Heart right ventricle (tissue), 16 donors: ENCODE results near the gene SLC26A9. TPM values are rescaled to one million over a fixed set of nuclear protein-coding genes. Genes with fewer than 3 reads are reported as not detected.

Experiments
- ATAC-seq, 8 donors: fragments of 200-7000 bp; cut with Tn5 transposase; one replicate each; pipeline ENCODE4 v1.9.1; 2020; ENCODE audit warnings: mild to moderate bottlenecking in 8 of 8, moderate library complexity in 8 of 8, moderate number of reproducible peaks in 1 of 8
- DNase-seq, 2 donors: peaks; one replicate each; pipeline ENCODE4 v3.0.0-alpha.2; 2020
- H3K27ac ChIP-seq, 10 donors: fragments of 200-600 bp; sonication (generic) in 2 of 10; one replicate each; pipeline versions ENCODE4 v1.5.0 to v1.8.0; 2020 to 2022; ENCODE audit warnings: mild to moderate bottlenecking in 3 of 10
- H3K27me3 ChIP-seq, 7 donors: fragments of 200-600 bp; one replicate each; pipeline ENCODE4 v1.8.0; 2021 to 2022; ENCODE audit warnings: mild to moderate bottlenecking in 2 of 7
- H3K36me3 ChIP-seq, 9 donors: fragments of 200-600 bp; sonication (generic) in 1 of 9; one replicate each; pipeline versions ENCODE4 v1.5.0 to v1.8.0; 2020 to 2022; ENCODE audit warnings: mild to moderate bottlenecking in 2 of 9
- H3K4me1 ChIP-seq, 9 donors: fragments of 200-600 bp; sonication (generic) in 1 of 9; one replicate each; pipeline versions ENCODE4 v1.5.0 to v1.8.0; 2020 to 2022; ENCODE audit warnings: mild to moderate bottlenecking in 4 of 9
- H3K4me3 ChIP-seq, 10 donors: fragments of 200-600 bp; sonication (generic) in 2 of 10; one replicate each; pipeline versions ENCODE4 v1.5.0 to v1.8.0; 2020 to 2022; ENCODE audit warnings: mild to moderate bottlenecking in 7 of 10, moderate library complexity in 2 of 10
- H3K9me3 ChIP-seq, 11 donors: fragments of 200-600 bp in 10 of 11; sonication (generic) in 2 of 11; one replicate each; pipeline versions ENCODE4 v1.5.0 to v1.8.0; 2013 to 2022; ENCODE audit warnings: mild to moderate bottlenecking in 2 of 11, control low read depth in 1 of 11, moderate library complexity in 1 of 11
- WGBS, 2 donors: extraction: QIAGEN DNeasy Blood & Tissue Kit; methylation state at CpG; one replicate each; pipeline ENCODE4 v1.1.7; 2013; ENCODE audit warnings: inconsistent platforms in 1 of 2; 5-methylcytosine and 5-hydroxymethylcytosine counted together
- intact Hi-C, 10 donors: fragments of 100-400 bp; cut with DNase I; formaldehyde crosslinking; loops; one replicate each; pipeline versions ENCODE4 v1.11.1 to v1.14.2; 2022
- polyA plus RNA-seq, 2 donors: library from polyadenylated mRNA; stranded (reverse); fragments of 200-250 nt; gene quantifications; one replicate each; pipeline ENCODE4 v1.2.3, GENCODE V29; 2013
- total RNA-seq, 10 donors: library from RNA; stranded (reverse); fragmentation: NEBNext Ultra II Directional in 3 of 10; extraction: Animal tissue kit (Norgen Biotek cat#: 25700) in 3 of 10; gene quantifications; one replicate each; pipeline versions ENCODE4 v1.2.1 to v1.2.4, GENCODE V29; 2021 to 2023
- TF ChIP-seq, protein P1 (sequence below), 9 donors: fragments of 200-600 bp; sonication (generic) in 2 of 9; IDR thresholded peaks; one replicate each; pipeline versions ENCODE4 v1.5.0 to v1.8.0; 2021 to 2022; ENCODE audit warnings: antibody characterized with exemption in 9 of 9, mild to moderate bottlenecking in 5 of 9, moderate library complexity in 1 of 9
- donor health status: Arrhythmogenic right ventricular cardiomyopathy.
- donor health status: ischemic (EF 13 %, LVEDD 7.1; RV severe dilation, severe dysfunction).
- donor health status: healthy with polysubstance abuse.
- donor health status: DM: no; HTN: yes; CAD: no.
- donor health status: DM: no; HTN: no; CAD: no.
- donor health status: ischemic (EF 25% LVEDD 6.9; RV normal size, moderate dysfunction).
- donor health status: ischemic (EF 25% LVEDD 5.7; RV mildly dilated, moderate dysfunction).
- donor health status: healthy.
- donor health status: DM: yes; HTN: yes; CAD: no.
- donor health status: Ischemic cardiomyopathy.
- donor health status: ischemic (EF 35%, LVEDD 5.7; RV mildly dilated, moderate dysfunction).
- donor health status: nonischemic (EF 11% LVEDD 7.7; RV severe dilation, severe dysfunction).
- donor health status: DM: yes; HTN: yes; CAD: no.
- donor health status: PGD.
- donor health status: ischemic (EF 29% LVEDD 5.4; RV normal size, mild dysfunction).
- donor health status: nonischemic (EF 23%, LVEDD 6.1; RV moderate dilation, normal function).

Gene SLC26A9
- total and polyA plus RNA-seq, 12 donors = 3.3 to 41.1 (median 12.7) TPM

DNA sequence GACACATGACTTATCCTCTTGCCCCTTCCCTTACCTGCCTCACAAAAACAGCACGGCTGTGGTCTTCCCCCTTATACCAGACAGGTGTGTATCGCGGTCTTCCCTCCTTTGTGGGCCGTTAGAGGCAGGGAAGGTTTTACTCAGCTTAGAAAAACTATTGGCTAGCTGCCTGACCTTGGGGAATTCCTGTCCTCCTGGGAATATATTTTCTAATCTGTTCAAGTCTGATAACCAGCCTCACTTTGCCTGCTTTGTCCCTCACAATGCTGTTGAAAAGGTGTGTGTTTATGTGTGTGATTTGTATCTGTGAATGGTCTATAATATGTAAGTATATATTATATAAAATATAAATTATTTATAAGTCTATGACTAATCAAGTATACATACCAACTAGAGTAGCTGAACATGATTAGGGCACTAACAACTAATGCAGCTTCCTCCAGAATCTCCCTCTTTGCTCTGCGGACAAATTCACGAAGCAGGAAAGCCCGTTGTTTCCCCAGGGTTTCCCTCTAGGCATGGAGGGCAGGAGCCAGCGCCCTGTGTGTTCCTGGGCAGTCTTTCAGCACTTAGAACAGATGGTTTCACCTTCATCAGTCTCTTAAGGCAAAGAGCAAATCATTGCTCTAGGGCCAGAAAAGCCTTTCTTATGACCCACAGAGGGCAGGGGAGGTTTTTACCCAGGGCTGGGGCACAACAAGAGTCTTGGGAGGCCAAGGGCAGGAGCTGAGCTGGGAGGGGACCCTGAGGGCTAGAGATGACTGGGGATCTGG, 25.6 kb downstream of the SLC26A9 start:
- no peaks in the 10 kb centered on the region for H3K9me3 ChIP-seq
- TF ChIP-seq, protein P1, sequence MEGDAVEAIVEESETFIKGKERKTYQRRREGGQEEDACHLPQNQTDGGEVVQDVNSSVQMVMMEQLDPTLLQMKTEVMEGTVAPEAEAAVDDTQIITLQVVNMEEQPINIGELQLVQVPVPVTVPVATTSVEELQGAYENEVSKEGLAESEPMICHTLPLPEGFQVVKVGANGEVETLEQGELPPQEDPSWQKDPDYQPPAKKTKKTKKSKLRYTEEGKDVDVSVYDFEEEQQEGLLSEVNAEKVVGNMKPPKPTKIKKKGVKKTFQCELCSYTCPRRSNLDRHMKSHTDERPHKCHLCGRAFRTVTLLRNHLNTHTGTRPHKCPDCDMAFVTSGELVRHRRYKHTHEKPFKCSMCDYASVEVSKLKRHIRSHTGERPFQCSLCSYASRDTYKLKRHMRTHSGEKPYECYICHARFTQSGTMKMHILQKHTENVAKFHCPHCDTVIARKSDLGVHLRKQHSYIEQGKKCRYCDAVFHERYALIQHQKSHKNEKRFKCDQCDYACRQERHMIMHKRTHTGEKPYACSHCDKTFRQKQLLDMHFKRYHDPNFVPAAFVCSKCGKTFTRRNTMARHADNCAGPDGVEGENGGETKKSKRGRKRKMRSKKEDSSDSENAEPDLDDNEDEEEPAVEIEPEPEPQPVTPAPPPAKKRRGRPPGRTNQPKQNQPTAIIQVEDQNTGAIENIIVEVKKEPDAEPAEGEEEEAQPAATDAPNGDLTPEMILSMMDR (IDR thresholded peaks at IDR 0.05) = no peak
- intact Hi-C loops = loop anchor here (2.0 to 10.0 kb wide), 10 partner anchors 59 to 253 kb away; partner anchors contain the start of gene SLC41A1 (in 4 of the 10)
- 29 to 34% methylated on average over 8 of the region's 8 CpGs for WGBS, 2 donors
- ATAC-seq (no peak), DNase-seq (no peak)
- H3K36me3 ChIP-seq = no peaks in the 10 kb centered on the region
- no peak overlapping the region for H3K4me3 ChIP-seq
- no peaks in the 10 kb centered on the region for H3K27me3 ChIP-seq
- H3K4me1 ChIP-seq = peaks cover 7 to 83% (median 46%) of the 10 kb centered on the region in 9 donors
- peak overlapping the region; percentile 60 to 90 (median 80) for H3K27ac ChIP-seq

DNA sequence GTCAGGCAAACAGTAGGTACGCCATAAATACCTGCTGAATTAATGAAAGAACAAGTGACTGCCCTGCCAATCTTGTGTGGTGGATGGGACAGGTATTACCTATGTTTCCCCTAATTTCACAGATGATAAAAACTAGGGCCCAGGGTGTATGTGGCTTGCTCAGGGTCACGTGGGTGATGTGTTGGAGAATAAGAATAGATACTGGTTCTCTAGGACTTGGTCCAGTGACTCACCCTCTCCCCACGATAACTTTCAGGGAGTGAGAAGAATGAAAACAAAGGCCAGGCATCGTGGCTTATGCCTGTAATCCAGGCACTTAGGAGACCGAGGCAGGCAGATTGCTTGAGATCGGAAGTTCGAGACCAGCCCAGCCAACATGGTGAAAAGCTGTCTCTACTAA, 26.7 kb downstream of the SLC26A9 start:
- DNase-seq (no peak), ATAC-seq (peak in 1 of 8 donors; percentile 11)
- H3K4me3 ChIP-seq = no peak overlapping the region
- WGBS, 2 donors = 60 to 72% methylated on average over 7 of the region's 7 CpGs
- no peaks in the 10 kb centered on the region for H3K36me3 ChIP-seq
- no peaks in the 10 kb centered on the region for H3K9me3 ChIP-seq
- TF ChIP-seq, protein P1 (IDR thresholded peaks at IDR 0.05) = no peak
- no peaks in the 10 kb centered on the region for H3K27me3 ChIP-seq
- intact Hi-C loops = loop anchor here in 9 of 10 donors (5.0 to 10.0 kb wide), 7 partner anchors 104 to 252 kb away; partner anchors contain the start of gene SLC41A1 (in 4 of the 9)
- peak overlapping the region in 9 of 10 donors; percentile 58 to 90 (median 82) for H3K27ac ChIP-seq
- peaks cover 8 to 87% (median 46%) of the 10 kb centered on the region in 9 donors for H3K4me1 ChIP-seq

DNA sequence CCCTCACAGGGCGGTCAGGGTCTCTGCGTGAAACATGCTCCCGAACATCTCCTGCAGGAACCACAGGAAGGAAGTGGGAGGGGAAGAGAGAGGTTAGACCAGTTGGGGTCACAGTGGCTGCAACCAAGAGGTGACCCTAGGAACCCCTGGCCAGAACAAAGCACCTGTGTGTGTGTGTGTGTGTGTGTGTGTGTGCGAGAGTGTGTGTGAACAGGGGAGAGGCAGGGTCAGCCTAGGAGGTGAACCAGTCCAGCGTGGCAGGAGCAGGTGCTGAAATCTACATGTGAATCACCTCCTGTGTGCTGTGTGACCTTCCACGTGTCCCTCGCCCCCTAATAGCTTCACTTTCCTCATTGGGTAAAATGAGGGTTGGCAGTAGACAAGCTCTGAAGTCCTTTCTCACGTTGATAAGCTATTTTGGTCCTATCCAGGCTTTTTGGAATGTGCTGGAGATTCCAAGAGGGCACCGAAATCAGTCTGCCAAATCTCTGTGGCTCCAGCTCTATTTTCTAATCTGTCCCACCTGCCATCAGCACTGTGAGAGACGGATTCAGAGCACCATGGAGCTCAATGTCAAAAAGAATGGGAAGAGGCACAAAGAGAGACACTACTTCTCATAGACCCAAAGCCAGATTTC, 27.8 kb downstream of the SLC26A9 start:
- WGBS, 2 donors = 42 to 46% methylated on average over 10 of the region's 10 CpGs
- intact Hi-C loops = loop anchor here in 9 of 10 donors (5.0 to 10.0 kb wide), 7 partner anchors 103 to 251 kb away; partner anchors contain the start of gene SLC41A1 (in 4 of the 9)
- H3K27me3 ChIP-seq = no peaks in the 10 kb centered on the region
- ATAC-seq (peak; percentile 18 to 57 (median 28)), DNase-seq (peak; percentile 37)
- H3K4me1 ChIP-seq = peaks cover 8 to 81% (median 39%) of the 10 kb centered on the region in 9 donors
- H3K27ac ChIP-seq = peak overlapping the region; percentile 58 to 90 (median 83)
- TF ChIP-seq, protein P1 (IDR thresholded peaks at IDR 0.05) = no peak
- H3K4me3 ChIP-seq = no peak overlapping the region
- no peaks in the 10 kb centered on the region for H3K9me3 ChIP-seq
- no peaks in the 10 kb centered on the region for H3K36me3 ChIP-seq

DNA sequence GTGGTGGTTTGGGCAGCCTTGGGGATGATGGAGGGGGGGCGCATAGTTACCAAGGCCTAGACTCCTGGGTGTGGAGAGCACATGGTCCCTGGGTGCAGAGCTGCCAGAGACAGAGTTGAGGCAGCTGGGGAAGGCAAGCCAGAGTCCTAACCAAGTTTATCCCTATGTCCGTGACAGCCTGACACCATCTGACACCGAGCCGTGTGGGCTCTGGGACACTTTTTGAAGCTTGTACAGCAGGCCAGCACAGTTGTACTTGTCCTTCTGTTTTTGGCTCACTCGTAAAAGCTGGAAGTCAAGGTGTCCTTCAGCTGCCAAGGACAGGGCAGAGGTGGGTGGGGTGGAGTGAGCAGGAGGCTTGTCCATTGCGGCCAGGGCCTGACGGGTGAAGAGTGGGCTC, 28.5 kb downstream of the SLC26A9 start:
- peak in 1 of 2 donors; percentile 50 for DNase-seq
- TF ChIP-seq, protein P1 (IDR thresholded peaks at IDR 0.05) = no peak
- ATAC-seq = peak; percentile 25 to 78 (median 46)
- Histone ChIP-seq H3K27me3 (no peaks in the 10 kb centered on the region), H3K27ac (peak overlapping the region; percentile 58 to 90 (median 83)), H3K36me3 (no peaks in the 10 kb centered on the region), H3K4me1 (peaks cover 8 to 73% (median 32%) of the 10 kb centered on the region in 9 donors), H3K9me3 (no peaks in the 10 kb centered on the region), H3K4me3 (no peak overlapping the region)
- intact Hi-C loops = loop anchor here in 9 of 10 donors (5.0 to 10.0 kb wide), 7 partner anchors 102 to 250 kb away; partner anchors contain the start of gene SLC41A1 (in 5 of the 9)
- 53 to 57% methylated on average over 7 of the region's 7 CpGs for WGBS, 2 donors
